Upper lobe of right lung (tissue), 1 donor: ENCODE measurements around the gene SYNGR4. TPM values are rescaled to one million over a fixed set of nuclear protein-coding genes. Genes with fewer than 3 reads are reported as not detected.
A peak's percentile ranks its signal among the peaks of the same experiment; 100 is the strongest.

Source experiments
- ATAC-seq: fragments of 200-7000 bp; cut with Tn5 transposase; one replicate; pipeline ENCODE4 v1.9.1; 2020; ENCODE audit warnings: mild to moderate bottlenecking, moderate library complexity
- DNase-seq: peaks from one replicate; pipeline ENCODE4 v3.0.0-alpha.2; 2020
- H3K27ac ChIP-seq: fragments of 200-600 bp; one replicate; pipeline ENCODE4 v1.8.0; 2022
- H3K27me3 ChIP-seq: fragments of 200-600 bp; one replicate; pipeline ENCODE4 v1.8.0; 2022; ENCODE audit warnings: mild to moderate bottlenecking
- H3K36me3 ChIP-seq: fragments of 200-600 bp; one replicate; pipeline ENCODE4 v1.8.0; 2022
- H3K4me1 ChIP-seq: fragments of 200-600 bp; one replicate; pipeline ENCODE4 v1.8.0; 2022
- H3K4me3 ChIP-seq: fragments of 200-600 bp; one replicate; pipeline ENCODE4 v1.8.0; 2022; ENCODE audit warnings: mild to moderate bottlenecking
- H3K9me3 ChIP-seq: fragments of 200-600 bp; one replicate; pipeline ENCODE4 v1.8.0; 2022
- intact Hi-C: fragments of 100-400 bp; cut with DNase I; formaldehyde crosslinking; loops from one replicate; pipeline ENCODE4 v1.11.0; 2022
- total RNA-seq: library from RNA; stranded (reverse); fragmentation: NEBNext Ultra II Directional; extraction: Animal tissue kit (Norgen Biotek cat#: 25700); gene quantifications from one replicate; pipeline ENCODE4 v1.2.1, GENCODE V29; 2021
- TF ChIP-seq, protein P1 (sequence below): fragments of 200-600 bp; IDR thresholded peaks from one replicate; pipeline ENCODE4 v1.8.0; 2022; ENCODE audit warnings: antibody characterized with exemption
- donor health status: DM: no; HTN: yes; CAD: no; lungs with severe emphysema.

SYNGR4 gene
- total RNA-seq, 1 donor from 2014 or later = not detected

DNA sequence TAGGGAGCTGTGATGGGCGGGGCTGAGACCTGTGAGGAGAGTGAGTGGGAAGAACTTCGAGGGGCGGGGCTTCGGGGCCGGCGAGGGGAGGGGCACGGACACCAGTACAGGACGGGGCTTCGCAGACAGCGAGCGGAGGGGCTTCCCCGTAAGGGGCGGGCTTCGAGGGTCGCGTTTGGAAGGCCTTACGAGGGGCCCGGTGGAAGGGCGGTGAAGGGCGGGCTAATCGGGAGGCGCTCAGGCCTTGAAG is 42.9 kb upstream of the SYNGR4 start:
- ATAC-seq = peak; percentile 86
- TF ChIP-seq, protein P1, sequence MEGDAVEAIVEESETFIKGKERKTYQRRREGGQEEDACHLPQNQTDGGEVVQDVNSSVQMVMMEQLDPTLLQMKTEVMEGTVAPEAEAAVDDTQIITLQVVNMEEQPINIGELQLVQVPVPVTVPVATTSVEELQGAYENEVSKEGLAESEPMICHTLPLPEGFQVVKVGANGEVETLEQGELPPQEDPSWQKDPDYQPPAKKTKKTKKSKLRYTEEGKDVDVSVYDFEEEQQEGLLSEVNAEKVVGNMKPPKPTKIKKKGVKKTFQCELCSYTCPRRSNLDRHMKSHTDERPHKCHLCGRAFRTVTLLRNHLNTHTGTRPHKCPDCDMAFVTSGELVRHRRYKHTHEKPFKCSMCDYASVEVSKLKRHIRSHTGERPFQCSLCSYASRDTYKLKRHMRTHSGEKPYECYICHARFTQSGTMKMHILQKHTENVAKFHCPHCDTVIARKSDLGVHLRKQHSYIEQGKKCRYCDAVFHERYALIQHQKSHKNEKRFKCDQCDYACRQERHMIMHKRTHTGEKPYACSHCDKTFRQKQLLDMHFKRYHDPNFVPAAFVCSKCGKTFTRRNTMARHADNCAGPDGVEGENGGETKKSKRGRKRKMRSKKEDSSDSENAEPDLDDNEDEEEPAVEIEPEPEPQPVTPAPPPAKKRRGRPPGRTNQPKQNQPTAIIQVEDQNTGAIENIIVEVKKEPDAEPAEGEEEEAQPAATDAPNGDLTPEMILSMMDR = no peak
- intact Hi-C loops = no loop called here
- no peaks in the 10 kb centered on the region for H3K9me3 ChIP-seq
- H3K36me3 ChIP-seq = no peaks in the 10 kb centered on the region
- peak overlapping the region; percentile 97 for H3K27ac ChIP-seq
- peaks cover 42% of the 10 kb centered on the region for H3K4me1 ChIP-seq
- H3K4me3 ChIP-seq = peak overlapping the region; percentile 68
- peak; percentile 99 for DNase-seq
- no peaks in the 10 kb centered on the region for H3K27me3 ChIP-seq

DNA sequence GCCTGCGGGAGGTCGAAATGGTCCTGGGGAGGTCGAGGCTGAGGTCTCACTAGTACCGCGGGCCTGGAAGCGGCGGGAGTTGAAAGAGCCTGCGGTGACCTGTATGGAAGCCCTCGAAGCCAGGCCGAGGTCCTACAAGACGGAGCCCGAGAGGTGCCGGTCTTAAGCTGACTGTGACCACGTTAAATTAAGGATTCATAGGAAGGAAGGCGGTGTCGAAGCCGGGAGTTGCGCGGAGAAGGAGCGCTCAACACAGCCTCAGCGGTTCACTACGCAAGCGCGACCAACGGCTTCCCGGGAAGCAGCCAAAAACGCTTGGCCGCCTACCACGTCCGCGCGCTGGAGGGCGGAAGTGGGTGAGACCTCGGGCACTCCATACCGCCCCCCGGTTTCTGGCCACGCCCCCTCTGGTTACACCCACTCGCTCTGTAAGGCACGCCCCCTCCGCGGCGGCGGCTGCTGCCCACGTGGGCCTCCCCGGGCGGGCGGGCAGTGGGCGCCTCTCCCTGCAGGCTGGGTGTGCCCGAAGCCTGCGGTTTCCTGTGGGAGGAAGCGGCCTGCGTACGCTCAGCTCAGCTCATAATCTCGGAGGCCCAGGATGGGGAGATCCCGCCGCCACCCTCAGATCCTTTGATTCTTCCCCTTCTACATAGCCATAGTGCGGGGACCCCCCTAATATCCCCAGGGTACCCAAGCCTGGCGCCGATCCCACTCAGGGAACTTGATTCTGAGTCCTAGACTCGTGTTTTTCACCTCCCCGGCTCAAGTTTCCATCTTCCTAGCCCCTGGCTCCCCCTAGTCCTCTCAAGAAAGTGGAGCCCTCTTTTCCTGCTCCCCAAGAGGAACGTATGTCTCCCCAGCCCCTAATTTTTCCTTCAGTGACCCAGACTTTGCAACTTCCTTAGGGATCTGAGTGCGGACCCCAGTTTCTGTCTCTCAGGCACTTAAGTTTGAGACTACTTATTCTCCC is 42.3 kb upstream of the SYNGR4 start:
- H3K27me3 ChIP-seq = no peaks in the 10 kb centered on the region
- TF ChIP-seq, protein P1 = no peak
- no peaks in the 10 kb centered on the region for H3K36me3 ChIP-seq
- peak overlapping the region; percentile 97 for H3K27ac ChIP-seq
- no peaks in the 10 kb centered on the region for H3K9me3 ChIP-seq
- peaks cover 46% of the 10 kb centered on the region for H3K4me1 ChIP-seq
- H3K4me3 ChIP-seq = peak overlapping the region; percentile 68
- ATAC-seq (peak; percentile 93), DNase-seq (peak; percentile 100)
- intact Hi-C loops = no loop called here

DNA sequence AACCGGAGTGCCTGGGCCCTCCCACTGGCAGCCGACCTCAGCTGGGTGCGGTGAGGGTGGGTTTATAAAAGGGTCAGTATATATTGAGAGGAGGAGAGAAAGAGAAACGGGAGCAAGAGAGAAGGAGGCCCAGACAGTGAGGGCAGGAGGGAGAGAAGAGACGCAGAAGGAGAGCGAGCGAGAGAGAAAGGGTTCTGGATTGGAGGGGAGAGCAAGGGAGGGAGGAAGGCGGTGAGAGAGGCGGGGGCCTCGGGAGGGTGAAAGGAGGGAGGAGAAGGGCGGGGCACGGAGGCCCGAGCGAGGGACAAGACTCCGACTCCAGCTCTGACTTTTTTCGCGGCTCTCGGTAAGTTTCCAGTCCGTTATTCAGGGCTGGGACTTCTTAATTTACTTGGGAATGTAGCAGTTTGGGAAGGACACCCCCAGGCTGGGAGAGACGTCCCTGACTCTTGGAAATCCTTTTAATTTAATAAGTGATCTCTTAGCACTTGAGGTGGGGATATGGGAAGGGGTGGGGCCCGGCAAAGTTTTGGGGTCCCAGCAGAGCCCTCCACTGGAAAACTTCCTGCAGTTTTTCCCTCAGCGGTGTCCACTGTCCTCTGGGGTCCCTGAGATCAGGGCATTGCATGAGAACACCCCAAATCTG is 38.8 kb upstream of the SYNGR4 start, which contains the start of gene EMP3:
EMP3 (plus strand) TSS at position 288 of the 646 bp plus-strand sequence. CDS start 1,293 bp downstream, outside the sequence.
- TF ChIP-seq, protein P1 = no peak
- Histone ChIP-seq H3K9me3 (no peaks in the 10 kb centered on the region), H3K27me3 (no peaks in the 10 kb centered on the region), H3K4me3 (peak within 1 kb of the TSS; percentile 54), H3K4me1 (peaks cover 61% of the 10 kb centered on the region), H3K27ac (peak within 1 kb of the TSS; percentile 74), H3K36me3 (no peaks in the 10 kb centered on the region)
- peak; percentile 24 for ATAC-seq
- DNase-seq = peak; percentile 87
- intact Hi-C loops = no loop called here

DNA sequence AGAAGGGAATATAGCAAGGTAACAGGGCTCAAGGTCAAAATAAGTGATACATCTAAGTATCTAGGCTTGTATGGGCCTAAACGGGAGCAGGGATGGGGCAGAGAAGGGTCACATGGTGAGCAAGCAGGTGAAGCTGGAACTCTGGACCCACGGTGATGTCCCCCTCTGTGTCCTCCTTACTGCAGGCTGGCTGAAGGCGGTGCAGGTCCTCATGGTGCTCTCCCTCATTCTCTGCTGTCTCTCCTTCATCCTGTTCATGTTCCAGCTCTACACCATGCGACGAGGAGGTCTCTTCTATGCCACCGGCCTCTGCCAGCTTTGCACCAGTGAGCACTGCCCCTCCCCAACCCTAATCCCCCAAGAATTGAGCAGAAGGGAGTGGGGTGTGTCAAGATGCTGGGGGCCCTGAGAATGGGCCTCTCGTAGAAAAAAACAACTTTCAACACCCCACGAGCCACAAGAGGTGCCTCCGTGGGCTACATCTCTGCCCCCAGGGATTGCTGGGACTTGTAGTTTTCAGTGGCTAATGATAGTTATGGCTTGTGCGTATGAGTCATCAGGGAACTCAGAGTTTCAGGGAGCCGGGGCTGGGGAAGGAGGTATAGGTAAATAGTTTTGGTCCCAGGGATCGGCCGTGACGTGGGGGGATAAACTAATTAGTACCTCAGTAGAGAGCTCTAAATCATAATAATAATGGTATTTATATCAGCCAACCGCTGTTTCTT is 34.8 kb upstream of the SYNGR4 start:
- no peaks in the 10 kb centered on the region for H3K36me3 ChIP-seq
- ATAC-seq (no peak), DNase-seq (no peak)
- intact Hi-C loops = no loop called here
- TF ChIP-seq, protein P1 = no peak
- H3K4me1 ChIP-seq = peaks cover 53% of the 10 kb centered on the region
- peak overlapping the region; percentile 55 for H3K4me3 ChIP-seq
- peak overlapping the region; percentile 87 for H3K27ac ChIP-seq
- H3K27me3 ChIP-seq = no peaks in the 10 kb centered on the region
- H3K9me3 ChIP-seq = no peaks in the 10 kb centered on the region

DNA sequence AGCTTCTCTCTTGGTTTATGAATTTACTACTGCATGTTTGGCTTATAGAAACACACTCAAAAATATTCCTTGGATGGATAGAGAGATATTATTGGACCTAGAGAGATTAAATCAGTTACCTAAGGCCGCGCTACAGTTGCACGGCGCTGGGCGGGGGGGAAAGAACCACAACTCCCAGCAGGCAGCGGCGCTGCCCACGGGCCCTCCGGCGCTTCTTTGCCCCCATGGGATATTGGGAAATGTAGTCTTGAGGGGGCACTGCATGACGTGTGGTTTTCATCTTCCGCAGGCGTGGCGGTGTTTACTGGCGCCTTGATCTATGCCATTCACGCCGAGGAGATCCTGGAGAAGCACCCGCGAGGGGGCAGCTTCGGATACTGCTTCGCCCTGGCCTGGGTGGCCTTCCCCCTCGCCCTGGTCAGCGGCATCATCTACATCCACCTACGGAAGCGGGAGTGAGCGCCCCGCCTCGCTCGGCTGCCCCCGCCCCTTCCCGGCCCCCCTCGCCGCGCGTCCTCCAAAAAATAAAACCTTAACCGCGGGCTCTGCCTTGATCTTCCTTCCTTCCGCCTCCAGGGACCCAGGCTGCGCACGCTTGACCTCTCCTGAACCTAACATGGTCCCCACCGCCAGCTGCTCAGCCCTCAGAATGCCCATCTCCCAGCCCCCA is 34.0 kb upstream of the SYNGR4 start:
- Histone ChIP-seq H3K4me1 (peaks cover 46% of the 10 kb centered on the region), H3K36me3 (no peaks in the 10 kb centered on the region), H3K4me3 (peak overlapping the region; percentile 55), H3K9me3 (no peaks in the 10 kb centered on the region), H3K27me3 (no peaks in the 10 kb centered on the region), H3K27ac (peak overlapping the region; percentile 87)
- intact Hi-C loops = no loop called here
- TF ChIP-seq, protein P1 = no peak
- peak; percentile 90 for DNase-seq
- ATAC-seq = peak; percentile 61
